ENCODE data around the gene RHBDL1. TPM values are rescaled to one million over a fixed set of nuclear protein-coding genes. Genes with fewer than 3 reads are reported as not detected.
A peak's percentile ranks its signal among the peaks of the same experiment; 100 is the strongest.

Gene RHBDL1
- polyA plus RNA-seq, 3 donors: 0.84 to 2.5 (median 2.3) TPM

GRCh38 chr16:635573-636205 is 39.8 kb upstream of the RHBDL1 start:
- DNase-seq (ENCODE audit: extremely low read depth in 1 of 11, low read depth in 9 of 11, low spot score in 4 of 11): no peak

- peak; percentile 77 to 92 (median 89) for DNase-seq (ENCODE audit: extremely low read depth in 1 of 11, low read depth in 9 of 11, low spot score in 4 of 11)
Measured at GRCh38 chr16:636206-637080, 39.0 kb upstream of the RHBDL1 start, which contains the start of gene METTL26. TSS of gene METTL26 (minus strand) at chr16:636305. CDS start at chr16:636290, 15 bp downstream.

- peak in 6 of 11 donors; percentile 64 to 87 (median 76) for DNase-seq (ENCODE audit: extremely low read depth in 1 of 11, low read depth in 9 of 11, low spot score in 4 of 11)
Measured at GRCh38 chr16:637081-638018, 38.1 kb upstream of the RHBDL1 start.

GRCh38 chr16:638034-638543 is 37.4 kb upstream of the RHBDL1 start:
- no peak for DNase-seq (ENCODE audit: extremely low read depth in 1 of 11, low read depth in 9 of 11, low spot score in 4 of 11)

- no peak for DNase-seq (ENCODE audit: extremely low read depth in 1 of 11, low read depth in 9 of 11, low spot score in 4 of 11)
Measured at GRCh38 chr16:638836-639235, 36.6 kb upstream of the RHBDL1 start.

- no peak for DNase-seq (ENCODE audit: extremely low read depth in 1 of 11, low read depth in 9 of 11, low spot score in 4 of 11)
Measured at GRCh38 chr16:640614-641013, 34.9 kb upstream of the RHBDL1 start.

- peak in 1 of 11 donors; percentile 49 for DNase-seq (ENCODE audit: extremely low read depth in 1 of 11, low read depth in 9 of 11, low spot score in 4 of 11)
Measured at GRCh38 chr16:641326-642188, 33.9 kb upstream of the RHBDL1 start, which contains the start of gene MCRIP2. TSS of gene MCRIP2 (plus strand) at chr16:641828. CDS start at chr16:641992, 164 bp downstream.

GRCh38 chr16:642189-643049 is 33.1 kb upstream of the RHBDL1 start:
- DNase-seq (ENCODE audit: extremely low read depth in 1 of 11, low read depth in 9 of 11, low spot score in 4 of 11): no peak

- DNase-seq (ENCODE audit: extremely low read depth in 1 of 11, low read depth in 9 of 11, low spot score in 4 of 11): no peak
Measured at GRCh38 chr16:643050-643368, 32.5 kb upstream of the RHBDL1 start.

GRCh38 chr16:644556-644955 is 30.9 kb upstream of the RHBDL1 start:
- DNase-seq (ENCODE audit: extremely low read depth in 1 of 11, low read depth in 9 of 11, low spot score in 4 of 11): no peak

- no peak for DNase-seq (ENCODE audit: extremely low read depth in 1 of 11, low read depth in 9 of 11, low spot score in 4 of 11)
Measured at GRCh38 chr16:645852-646678, 29.4 kb upstream of the RHBDL1 start.

GRCh38 chr16:646679-647172 is 28.7 kb upstream of the RHBDL1 start:
- DNase-seq (ENCODE audit: extremely low read depth in 1 of 11, low read depth in 9 of 11, low spot score in 4 of 11): no peak

- no peak for DNase-seq (ENCODE audit: extremely low read depth in 1 of 11, low read depth in 9 of 11, low spot score in 4 of 11)
Measured at GRCh38 chr16:647173-647902, 28.1 kb upstream of the RHBDL1 start.

GRCh38 chr16:648071-648780 is 27.2 kb upstream of the RHBDL1 start:
- no peak for DNase-seq (ENCODE audit: extremely low read depth in 1 of 11, low read depth in 9 of 11, low spot score in 4 of 11)
